ENCODE results near the gene SERINC2. TPM values are rescaled to one million over a fixed set of nuclear protein-coding genes. Genes with fewer than 3 reads are reported as not detected.

Gene SERINC2
- total RNA-seq, 1 donor from 2014 or later: 9.6 TPM

GRCh38 chr1:31371121-31371959, 41.7 kb upstream of the SERINC2 start:
- Histone ChIP-seq H3K36me3 (no peaks in the 10 kb centered on the region), H3K9ac (no peak overlapping the region), H3K27ac (no peak overlapping the region), H3K79me2 (ENCODE audit: low read depth) (no peaks in the 10 kb centered on the region), H2AFZ (replicated peaks) (no peak overlapping the region), H4K20me1 (ENCODE audit: low read depth) (peaks cover 8% of the 10 kb centered on the region), H3K9me3 (ENCODE audit: low read depth) (no peaks in the 10 kb centered on the region), H3K4me3 (no peak overlapping the region), H3K4me1 (peaks cover 18% of the 10 kb centered on the region), H3K4me2 (no peak overlapping the region), H3F3A (ENCODE audit: low read depth) (peaks cover 28% of the 10 kb centered on the region), H3K27me3 (peaks cover 11% of the 10 kb centered on the region)
- H3K36me3 Mint-ChIP-seq: peaks cover 8% of the 10 kb centered on the region
- no peaks in the 10 kb centered on the region for H3K27me3 Mint-ChIP-seq (ENCODE audit: insufficient read depth, low read depth)
- no peak overlapping the region for H3K4me3 Mint-ChIP-seq
- no peak for DNase-seq (ENCODE audit: low spot score)
- H3K27ac Mint-ChIP-seq: peak overlapping the region; percentile 36
- peaks cover 34% of the 10 kb centered on the region for H3K4me1 Mint-ChIP-seq
- no peak for TF ChIP-seq EZH2 (IDR thresholded peaks at IDR 0.05)
- no peak for TF ChIP-seq CTCF (IDR thresholded peaks at IDR 0.05)
- no peak for TF ChIP-seq EZH2phosphoT487 (IDR thresholded peaks at IDR 0.05)
- H3K9me3 Mint-ChIP-seq: no peaks in the 10 kb centered on the region

- Histone ChIP-seq H3K27ac (no peak overlapping the region), H3K4me2 (no peak overlapping the region), H3K4me1 (peaks cover 24% of the 10 kb centered on the region), H3K36me3 (no peaks in the 10 kb centered on the region), H3K4me3 (no peak overlapping the region), H4K20me1 (ENCODE audit: low read depth) (peaks cover 8% of the 10 kb centered on the region), H3K79me2 (ENCODE audit: low read depth) (no peaks in the 10 kb centered on the region), H3K9ac (no peak overlapping the region), H2AFZ (replicated peaks) (no peak overlapping the region), H3F3A (ENCODE audit: low read depth) (peaks cover 28% of the 10 kb centered on the region), H3K9me3 (ENCODE audit: low read depth) (no peaks in the 10 kb centered on the region), H3K27me3 (peaks cover 11% of the 10 kb centered on the region)
- Mint-ChIP-seq H3K4me3 (peak overlapping the region; percentile 23), H3K27ac (peak overlapping the region; percentile 5), H3K4me1 (peaks cover 40% of the 10 kb centered on the region), H3K36me3 (peaks cover 4% of the 10 kb centered on the region), H3K27me3 (ENCODE audit: insufficient read depth, low read depth) (no peaks in the 10 kb centered on the region), H3K9me3 (no peaks in the 10 kb centered on the region)
- no peak for TF ChIP-seq EZH2phosphoT487 (IDR thresholded peaks at IDR 0.05)
- TF ChIP-seq CTCF (IDR thresholded peaks at IDR 0.05): no peak
- no peak for TF ChIP-seq EZH2 (IDR thresholded peaks at IDR 0.05)
- no peak for DNase-seq (ENCODE audit: low spot score)
These were observed 41.0 kb upstream of the SERINC2 start for GRCh38 chr1:31372051-31372450.

GRCh38 chr1:31372751-31373055, 40.3 kb upstream of the SERINC2 start:
- Histone ChIP-seq H3K27me3 (peaks cover 11% of the 10 kb centered on the region), H3K4me3 (peak overlapping the region; percentile 55), H3F3A (ENCODE audit: low read depth) (peaks cover 28% of the 10 kb centered on the region), H3K4me1 (peaks cover 24% of the 10 kb centered on the region), H3K9ac (no peak overlapping the region), H3K79me2 (ENCODE audit: low read depth) (no peaks in the 10 kb centered on the region), H3K36me3 (no peaks in the 10 kb centered on the region), H4K20me1 (ENCODE audit: low read depth) (peaks cover 8% of the 10 kb centered on the region), H2AFZ (replicated peaks) (peak overlapping the region; percentile 86), H3K27ac (no peak overlapping the region), H3K4me2 (peak overlapping the region; percentile 83), H3K9me3 (ENCODE audit: low read depth) (no peaks in the 10 kb centered on the region)
- peak overlapping the region; percentile 67 for H3K27ac Mint-ChIP-seq
- H3K9me3 Mint-ChIP-seq: no peaks in the 10 kb centered on the region
- peaks cover 1% of the 10 kb centered on the region for H3K36me3 Mint-ChIP-seq
- H3K4me3 Mint-ChIP-seq: peak overlapping the region; percentile 46
- peaks cover 2% of the 10 kb centered on the region for H3K27me3 Mint-ChIP-seq (ENCODE audit: insufficient read depth, low read depth)
- TF ChIP-seq CTCF (IDR thresholded peaks at IDR 0.05) (no peak), EZH2phosphoT487 (IDR thresholded peaks at IDR 0.05) (no peak), EZH2 (IDR thresholded peaks at IDR 0.05) (no peak)
- H3K4me1 Mint-ChIP-seq: peaks cover 46% of the 10 kb centered on the region
- no peak for DNase-seq (ENCODE audit: low spot score)
